Measurements from ENCODE around the gene PLEKHH1.
"Not testable (repeated sequence)": the region's sequence is repeated elsewhere in the genome, so short reads cannot be mapped to it uniquely, and the experiment has no call there.

Gene PLEKHH1

GRCh38 chr14:67580336-67581171 lies 47.5 kb downstream of the PLEKHH1 start:
- H3K4me1 ChIP-seq (ENCODE audit: control insufficient read depth, insufficient read depth, low read length): no peaks in the 10 kb centered on the region
- H3K9me3 ChIP-seq (ENCODE audit: control insufficient read depth, low read length): no peaks in the 10 kb centered on the region
- no peaks in the 10 kb centered on the region for H3K27me3 ChIP-seq (ENCODE audit: control insufficient read depth, insufficient read depth, low read length)
- H3K36me3 ChIP-seq (ENCODE audit: control insufficient read depth, insufficient read depth, low read length): no peaks in the 10 kb centered on the region
- H3K9ac ChIP-seq (ENCODE audit: low read length): no peak overlapping the region
- no peak overlapping the region for H3K4me3 ChIP-seq (ENCODE audit: low read length)

- Histone ChIP-seq H3K9ac (ENCODE audit: low read length) (no peak overlapping the region), H3K36me3 (ENCODE audit: control insufficient read depth, insufficient read depth, low read length) (no peaks in the 10 kb centered on the region), H3K27me3 (ENCODE audit: control insufficient read depth, insufficient read depth, low read length) (no peaks in the 10 kb centered on the region), H3K9me3 (ENCODE audit: control insufficient read depth, low read length) (no peaks in the 10 kb centered on the region), H3K4me3 (ENCODE audit: low read length) (no peak overlapping the region), H3K4me1 (ENCODE audit: control insufficient read depth, insufficient read depth, low read length) (no peaks in the 10 kb centered on the region)
Observed at GRCh38 chr14:67581643-67582042, 48.6 kb downstream of the PLEKHH1 start.

GRCh38 chr14:67582061-67582460 lies 49.0 kb downstream of the PLEKHH1 start:
- no peaks in the 10 kb centered on the region for H3K27me3 ChIP-seq (ENCODE audit: control insufficient read depth, insufficient read depth, low read length)
- no peak overlapping the region for H3K9ac ChIP-seq (ENCODE audit: low read length)
- no peak overlapping the region for H3K4me3 ChIP-seq (ENCODE audit: low read length)
- H3K9me3 ChIP-seq (ENCODE audit: control insufficient read depth, low read length): no peaks in the 10 kb centered on the region
- H3K36me3 ChIP-seq (ENCODE audit: control insufficient read depth, insufficient read depth, low read length): no peaks in the 10 kb centered on the region
- H3K4me1 ChIP-seq (ENCODE audit: control insufficient read depth, insufficient read depth, low read length): no peaks in the 10 kb centered on the region

- Histone ChIP-seq H3K36me3 (ENCODE audit: control insufficient read depth, insufficient read depth, low read length) (no peaks in the 10 kb centered on the region), H3K9me3 (ENCODE audit: control insufficient read depth, low read length) (no peaks in the 10 kb centered on the region), H3K9ac (ENCODE audit: low read length) (no peak overlapping the region)
Observed at GRCh38 chr14:67583711-67584644, 50.9 kb downstream of the PLEKHH1 start.

GRCh38 chr14:67584978-67585377 lies 51.9 kb downstream of the PLEKHH1 start:
- Histone ChIP-seq H3K9me3 (ENCODE audit: control insufficient read depth, low read length) (no peaks in the 10 kb centered on the region), H3K9ac (ENCODE audit: low read length) (no peak overlapping the region), H3K36me3 (ENCODE audit: control insufficient read depth, insufficient read depth, low read length) (no peaks in the 10 kb centered on the region), H3K27me3 (ENCODE audit: control insufficient read depth, insufficient read depth, low read length) (no peaks in the 10 kb centered on the region), H3K4me1 (ENCODE audit: control insufficient read depth, insufficient read depth, low read length) (no peaks in the 10 kb centered on the region), H3K4me3 (ENCODE audit: low read length) (no peak overlapping the region)

More at GRCh38 chr14:67583711-67584644, 50.9 kb downstream of the PLEKHH1 start:
- H3K27me3 ChIP-seq (ENCODE audit: control insufficient read depth, insufficient read depth, low read length): no peaks in the 10 kb centered on the region
- H3K4me3 ChIP-seq (ENCODE audit: low read length): no peak overlapping the region
- no peaks in the 10 kb centered on the region for H3K4me1 ChIP-seq (ENCODE audit: control insufficient read depth, insufficient read depth, low read length)

- no peak overlapping the region for H3K9ac ChIP-seq (ENCODE audit: low read length)
- no peaks in the 10 kb centered on the region for H3K27me3 ChIP-seq (ENCODE audit: control insufficient read depth, insufficient read depth, low read length)
- no peaks in the 10 kb centered on the region for H3K4me1 ChIP-seq (ENCODE audit: control insufficient read depth, insufficient read depth, low read length)
- no peak overlapping the region for H3K4me3 ChIP-seq (ENCODE audit: low read length)
- no peaks in the 10 kb centered on the region for H3K36me3 ChIP-seq (ENCODE audit: control insufficient read depth, insufficient read depth, low read length)
- no peaks in the 10 kb centered on the region for H3K9me3 ChIP-seq (ENCODE audit: control insufficient read depth, low read length)
Observed at GRCh38 chr14:67586369-67586768, 53.3 kb downstream of the PLEKHH1 start.

GRCh38 chr14:67589204-67589770 lies 56.2 kb downstream of the PLEKHH1 start:
- Histone ChIP-seq H3K9ac (ENCODE audit: low read length) (no peak overlapping the region), H3K27me3 (ENCODE audit: control insufficient read depth, insufficient read depth, low read length) (no peaks in the 10 kb centered on the region), H3K9me3 (ENCODE audit: control insufficient read depth, low read length) (no peaks in the 10 kb centered on the region), H3K4me1 (ENCODE audit: control insufficient read depth, insufficient read depth, low read length) (no peaks in the 10 kb centered on the region), H3K36me3 (ENCODE audit: control insufficient read depth, insufficient read depth, low read length) (no peaks in the 10 kb centered on the region), H3K4me3 (ENCODE audit: low read length) (no peak overlapping the region)

- H3K9ac ChIP-seq (ENCODE audit: low read length); H3K36me3 ChIP-seq (ENCODE audit: control insufficient read depth, insufficient read depth, low read length); H3K4me1 ChIP-seq (ENCODE audit: control insufficient read depth, insufficient read depth, low read length); H3K9me3 ChIP-seq (ENCODE audit: control insufficient read depth, low read length); H3K27me3 ChIP-seq (ENCODE audit: control insufficient read depth, insufficient read depth, low read length); H3K4me3 ChIP-seq (ENCODE audit: low read length): not testable (repeated sequence)
Observed at GRCh38 chr14:67593650-67594049, 60.6 kb downstream of the PLEKHH1 start.

- Histone ChIP-seq H3K36me3 (ENCODE audit: control insufficient read depth, insufficient read depth, low read length) (no peaks in the 10 kb centered on the region), H3K9me3 (ENCODE audit: control insufficient read depth, low read length) (no peaks in the 10 kb centered on the region), H3K4me1 (ENCODE audit: control insufficient read depth, insufficient read depth, low read length) (peaks cover 6% of the 10 kb centered on the region), H3K9ac (ENCODE audit: low read length) (no peak overlapping the region), H3K27me3 (ENCODE audit: control insufficient read depth, insufficient read depth, low read length) (no peaks in the 10 kb centered on the region), H3K4me3 (ENCODE audit: low read length) (no peak overlapping the region)
Observed at GRCh38 chr14:67595392-67595791, 62.3 kb downstream of the PLEKHH1 start.

- Histone ChIP-seq H3K9ac (ENCODE audit: low read length) (peak within 1 kb of the TSS; percentile 81), H3K4me1 (ENCODE audit: control insufficient read depth, insufficient read depth, low read length) (peaks cover 9% of the 10 kb centered on the region), H3K9me3 (ENCODE audit: control insufficient read depth, low read length) (no peaks in the 10 kb centered on the region)
Observed at GRCh38 chr14:67599698-67600561, 66.8 kb downstream of the PLEKHH1 start, which contains the start of gene PIGH. Gene PIGH (minus strand): TSS chr14:67600268. CDS start chr14:67600203, 65 bp downstream.

GRCh38 chr14:67600562-67600974 lies 67.5 kb downstream of the PLEKHH1 start:
- H3K9ac ChIP-seq (ENCODE audit: low read length): peak overlapping the region; percentile 81
- H3K4me1 ChIP-seq (ENCODE audit: control insufficient read depth, insufficient read depth, low read length); H3K27me3 ChIP-seq (ENCODE audit: control insufficient read depth, insufficient read depth, low read length); H3K36me3 ChIP-seq (ENCODE audit: control insufficient read depth, insufficient read depth, low read length); H3K9me3 ChIP-seq (ENCODE audit: control insufficient read depth, low read length): not testable (repeated sequence)
- H3K4me3 ChIP-seq (ENCODE audit: low read length): peak overlapping the region; percentile 75

More at GRCh38 chr14:67599698-67600561, 66.8 kb downstream of the PLEKHH1 start, which contains the start of gene PIGH:
- H3K27me3 ChIP-seq (ENCODE audit: control insufficient read depth, insufficient read depth, low read length): no peaks in the 10 kb centered on the region
- peak within 1 kb of the TSS; percentile 75 for H3K4me3 ChIP-seq (ENCODE audit: low read length)
- H3K36me3 ChIP-seq (ENCODE audit: control insufficient read depth, insufficient read depth, low read length): no peaks in the 10 kb centered on the region
